Parathyroid adenoma (tissue), 2 donors: Measurements from ENCODE around the gene COLQ.

ENCODE experiments used
- H2AFZ ChIP-seq: fragments of 300-600 bp; sonication (generic); one replicate; pipeline ENCODE4 v1.7.0; 2017; ENCODE audit warnings: antibody characterized with exemption, mild to moderate bottlenecking
- H3K27ac ChIP-seq: fragments of 300-600 bp; sonication (generic); one replicate; pipeline ENCODE4 v1.7.0; 2017
- H3K27me3 ChIP-seq: fragments of 300-600 bp; sonication (generic); one replicate; pipeline ENCODE4 v1.7.0; 2017; ENCODE audit warnings: low read length; ENCODE audit not compliant: control insufficient read depth, insufficient read depth
- H3K36me3 ChIP-seq: fragments of 300-600 bp; sonication (generic); one replicate; pipeline ENCODE4 v1.7.0; 2017; ENCODE audit warnings: low read length; ENCODE audit not compliant: control insufficient read depth, insufficient read depth
- H3K4me1 ChIP-seq: fragments of 300-600 bp; sonication (generic); one replicate; pipeline ENCODE4 v1.7.0; 2017; ENCODE audit warnings: control low read depth
- H3K4me2 ChIP-seq: fragments of 300-600 bp; sonication (generic); one replicate; pipeline ENCODE4 v1.7.0; 2017; ENCODE audit warnings: low read length
- H3K4me3 ChIP-seq: fragments of 300-600 bp; sonication (generic); one replicate; pipeline ENCODE4 v1.7.0; 2017; ENCODE audit warnings: low read depth, low read length
- H3K79me2 ChIP-seq: fragments of 300-600 bp; sonication (generic); one replicate; pipeline ENCODE4 v1.7.0; 2017; ENCODE audit warnings: control low read depth
- H3K9ac ChIP-seq: fragments of 300-600 bp; sonication (generic); one replicate; pipeline ENCODE4 v1.7.0; 2017; ENCODE audit warnings: mild to moderate bottlenecking
- H3K9me3 ChIP-seq: fragments of 300-600 bp; sonication (generic); one replicate; pipeline ENCODE4 v1.7.0; 2017; ENCODE audit warnings: low read length; ENCODE audit not compliant: control insufficient read depth
- TF ChIP-seq, protein P1 (sequence below): fragments of 300-600 bp; sonication (generic); IDR thresholded peaks from one replicate; pipeline ENCODE4 v1.7.0; 2017; ENCODE audit warnings: antibody characterized with exemption, mild to moderate bottlenecking
- donor health status: primary hyperparathyroidism.

COLQ gene

DNA sequence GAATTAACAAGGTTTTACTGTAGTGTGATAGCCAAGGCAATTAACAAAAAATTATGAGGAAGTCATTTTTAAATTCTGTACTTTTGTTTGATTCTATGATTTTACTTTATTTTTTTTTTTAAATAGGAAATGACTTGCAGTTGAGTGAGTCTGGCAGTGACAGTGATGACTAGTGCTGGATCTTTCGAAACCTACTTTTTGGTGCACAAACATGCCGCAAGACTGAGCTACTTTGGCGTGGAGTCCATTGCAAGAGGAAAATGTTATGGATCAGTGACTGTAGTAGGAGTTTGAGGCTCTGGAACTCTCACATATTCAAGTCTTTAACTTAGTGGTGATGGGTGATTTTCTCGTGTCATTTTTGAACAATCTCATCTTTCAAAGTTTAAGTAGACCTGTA, 82.5 kb downstream of the COLQ start:
- H3K27me3 ChIP-seq = no peaks in the 10 kb centered on the region
- H3K36me3 ChIP-seq = no peaks in the 10 kb centered on the region
- H3K9ac ChIP-seq = no peak overlapping the region
- no peaks in the 10 kb centered on the region for H3K79me2 ChIP-seq
- H3K4me2 ChIP-seq = no peak overlapping the region
- H2AFZ ChIP-seq = no peak overlapping the region
- no peaks in the 10 kb centered on the region for H3K9me3 ChIP-seq
- H3K4me1 ChIP-seq = no peaks in the 10 kb centered on the region
- no peak overlapping the region for H3K27ac ChIP-seq
- TF ChIP-seq, protein P1, sequence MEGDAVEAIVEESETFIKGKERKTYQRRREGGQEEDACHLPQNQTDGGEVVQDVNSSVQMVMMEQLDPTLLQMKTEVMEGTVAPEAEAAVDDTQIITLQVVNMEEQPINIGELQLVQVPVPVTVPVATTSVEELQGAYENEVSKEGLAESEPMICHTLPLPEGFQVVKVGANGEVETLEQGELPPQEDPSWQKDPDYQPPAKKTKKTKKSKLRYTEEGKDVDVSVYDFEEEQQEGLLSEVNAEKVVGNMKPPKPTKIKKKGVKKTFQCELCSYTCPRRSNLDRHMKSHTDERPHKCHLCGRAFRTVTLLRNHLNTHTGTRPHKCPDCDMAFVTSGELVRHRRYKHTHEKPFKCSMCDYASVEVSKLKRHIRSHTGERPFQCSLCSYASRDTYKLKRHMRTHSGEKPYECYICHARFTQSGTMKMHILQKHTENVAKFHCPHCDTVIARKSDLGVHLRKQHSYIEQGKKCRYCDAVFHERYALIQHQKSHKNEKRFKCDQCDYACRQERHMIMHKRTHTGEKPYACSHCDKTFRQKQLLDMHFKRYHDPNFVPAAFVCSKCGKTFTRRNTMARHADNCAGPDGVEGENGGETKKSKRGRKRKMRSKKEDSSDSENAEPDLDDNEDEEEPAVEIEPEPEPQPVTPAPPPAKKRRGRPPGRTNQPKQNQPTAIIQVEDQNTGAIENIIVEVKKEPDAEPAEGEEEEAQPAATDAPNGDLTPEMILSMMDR = no peak
- no peak overlapping the region for H3K4me3 ChIP-seq

DNA sequence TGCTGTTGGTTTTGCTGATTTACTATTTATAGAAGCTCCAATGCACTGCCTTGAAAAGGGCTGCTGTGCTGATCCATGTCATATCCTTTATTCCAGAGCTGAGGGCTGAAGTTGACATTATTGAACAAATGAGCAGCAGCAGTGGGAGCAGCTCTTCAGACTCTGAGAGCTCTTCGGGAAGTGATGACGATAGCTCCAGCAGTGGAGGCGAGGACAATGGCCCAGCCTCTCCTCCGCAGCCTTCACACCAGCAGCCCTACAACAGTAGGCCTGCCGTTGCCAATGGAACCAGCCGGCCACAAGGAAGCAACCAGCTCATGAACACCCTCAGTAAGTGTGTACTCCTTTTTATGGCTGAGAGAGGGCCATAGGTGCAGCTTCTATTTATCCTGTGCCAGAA, 85.3 kb downstream of the COLQ start:
- H2AFZ ChIP-seq = no peak overlapping the region
- no peaks in the 10 kb centered on the region for H3K27me3 ChIP-seq
- H3K4me3 ChIP-seq = no peak overlapping the region
- no peaks in the 10 kb centered on the region for H3K79me2 ChIP-seq
- no peak overlapping the region for H3K27ac ChIP-seq
- H3K9me3 ChIP-seq = no peaks in the 10 kb centered on the region
- TF ChIP-seq, protein P1 = no peak
- H3K4me2 ChIP-seq = no peak overlapping the region
- H3K4me1 ChIP-seq = no peaks in the 10 kb centered on the region
- H3K9ac ChIP-seq = no peak overlapping the region
- no peaks in the 10 kb centered on the region for H3K36me3 ChIP-seq

GRCh38 chr3:15434756-15435155, 86.8 kb downstream of the COLQ start:
- Histone ChIP-seq H3K79me2 (no peaks in the 10 kb centered on the region), H3K27ac (no peak overlapping the region), H3K4me1 (no peaks in the 10 kb centered on the region), H2AFZ (no peak overlapping the region), H3K9ac (no peak overlapping the region), H3K4me2 (no peak overlapping the region), H3K36me3 (no peaks in the 10 kb centered on the region), H3K27me3 (no peaks in the 10 kb centered on the region), H3K4me3 (no peak overlapping the region), H3K9me3 (no peaks in the 10 kb centered on the region)
- TF ChIP-seq, protein P1 = no peak

GRCh38 chr3:15433531-15433930, 88.0 kb downstream of the COLQ start:
- Histone ChIP-seq H2AFZ (no peak overlapping the region), H3K9ac (no peak overlapping the region), H3K27me3 (no peaks in the 10 kb centered on the region), H3K9me3 (no peaks in the 10 kb centered on the region), H3K27ac (no peak overlapping the region), H3K36me3 (no peaks in the 10 kb centered on the region), H3K4me3 (no peak overlapping the region), H3K79me2 (no peaks in the 10 kb centered on the region), H3K4me1 (peaks cover 5% of the 10 kb centered on the region), H3K4me2 (no peak overlapping the region)
- TF ChIP-seq, protein P1 = no peak

DNA sequence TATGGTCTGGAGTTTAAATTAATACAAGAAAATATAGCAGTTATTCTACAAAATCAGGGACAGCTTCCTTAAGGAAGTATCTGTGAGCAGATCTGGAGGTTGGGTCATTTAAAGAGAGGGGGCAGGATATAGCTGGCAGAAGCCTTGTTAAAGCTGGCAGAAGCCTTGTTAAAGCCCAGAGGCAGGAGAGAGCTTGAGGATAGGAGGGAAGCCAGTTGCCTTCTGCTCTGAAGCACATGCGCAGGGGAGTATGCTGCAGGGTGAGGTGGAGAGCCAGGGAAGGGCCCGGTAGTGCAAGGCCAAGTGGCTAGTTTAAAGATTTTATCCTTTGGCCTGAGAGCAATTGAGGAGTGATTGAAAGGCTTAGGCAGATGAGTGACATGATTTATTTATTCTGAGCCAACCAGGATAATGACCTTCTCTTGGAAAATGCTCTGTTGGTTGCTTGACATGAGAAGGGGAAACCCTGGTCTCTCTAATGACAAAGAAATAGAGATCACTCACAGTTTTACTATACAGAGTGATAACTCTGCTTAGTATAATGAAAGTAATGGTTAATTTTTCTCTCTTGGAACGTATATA, 90.2 kb downstream of the COLQ start:
- no peaks in the 10 kb centered on the region for H3K27me3 ChIP-seq
- H3K4me1 ChIP-seq = peaks cover 8% of the 10 kb centered on the region
- no peak overlapping the region for H3K4me2 ChIP-seq
- H3K27ac ChIP-seq = no peak overlapping the region
- H3K79me2 ChIP-seq = peaks cover 15% of the 10 kb centered on the region
- no peaks in the 10 kb centered on the region for H3K9me3 ChIP-seq
- TF ChIP-seq, protein P1 = no peak
- no peaks in the 10 kb centered on the region for H3K36me3 ChIP-seq
- no peak overlapping the region for H2AFZ ChIP-seq
- no peak overlapping the region for H3K9ac ChIP-seq
- H3K4me3 ChIP-seq = no peak overlapping the region
